ENCODE data around the gene ZNF414.
A peak's percentile ranks its signal among the peaks of the same experiment; 100 is the strongest.

The ZNF414 gene

GRCh38 chr19:8475005-8475404, 39.0 kb downstream of the ZNF414 start:
- no peak for DNase-seq (ENCODE audit: low read depth, low spot score)
- H3K4me3 ChIP-seq (ENCODE audit: low read length), result no peak overlapping the region

- H3K4me3 ChIP-seq (ENCODE audit: low read length), result no peak overlapping the region
- DNase-seq (ENCODE audit: low read depth, low spot score), result no peak
These were observed 40.1 kb downstream of the ZNF414 start for GRCh38 chr19:8473648-8474476.

- H3K4me3 ChIP-seq (ENCODE audit: low read length), result no peak overlapping the region
- DNase-seq (ENCODE audit: low read depth, low spot score), result no peak
These were observed 44.2 kb downstream of the ZNF414 start for GRCh38 chr19:8469613-8470368.

GRCh38 chr19:8468761-8469373, 45.1 kb downstream of the ZNF414 start:
- H3K4me3 ChIP-seq (ENCODE audit: low read length), result no peak overlapping the region
- peak; percentile 69 for DNase-seq (ENCODE audit: low read depth, low spot score)

- no peak overlapping the region for H3K4me3 ChIP-seq (ENCODE audit: low read length)
- DNase-seq (ENCODE audit: low read depth, low spot score), result no peak
These were observed 45.8 kb downstream of the ZNF414 start for GRCh38 chr19:8468124-8468523.

- no peak for DNase-seq (ENCODE audit: low read depth, low spot score)
- no peak overlapping the region for H3K4me3 ChIP-seq (ENCODE audit: low read length)
These were observed 47.9 kb downstream of the ZNF414 start for GRCh38 chr19:8466018-8466417.

GRCh38 chr19:8463365-8463764, 50.6 kb downstream of the ZNF414 start:
- DNase-seq (ENCODE audit: low read depth, low spot score), result no peak
- H3K4me3 ChIP-seq (ENCODE audit: low read length), result no peak overlapping the region

GRCh38 chr19:8462571-8462970, 51.4 kb downstream of the ZNF414 start:
- DNase-seq (ENCODE audit: low read depth, low spot score), result no peak
- H3K4me3 ChIP-seq (ENCODE audit: low read length), result no peak overlapping the region

- no peak overlapping the region for H3K4me3 ChIP-seq (ENCODE audit: low read length)
- DNase-seq (ENCODE audit: low read depth, low spot score), result no peak
These were observed 52.1 kb downstream of the ZNF414 start for GRCh38 chr19:8461891-8462290.

GRCh38 chr19:8461376-8461775, 52.6 kb downstream of the ZNF414 start:
- no peak overlapping the region for H3K4me3 ChIP-seq (ENCODE audit: low read length)
- DNase-seq (ENCODE audit: low read depth, low spot score), result no peak

GRCh38 chr19:8460516-8461298, 53.3 kb downstream of the ZNF414 start:
- H3K4me3 ChIP-seq (ENCODE audit: low read length), result no peak overlapping the region
- DNase-seq (ENCODE audit: low read depth, low spot score), result no peak

Data from Jurkat, Clone E6-1 (cell line).